GM12878 (cell line): ENCODE data around the gene REP15. TPM values are rescaled to one million over a fixed set of nuclear protein-coding genes. Genes with fewer than 3 reads are reported as not detected.
A peak's percentile ranks its signal among the peaks of the same experiment; 100 is the strongest.
"Not testable (repeated sequence)": the region's sequence is repeated elsewhere in the genome, so short reads cannot be mapped to it uniquely, and the experiment has no call there.

ENCODE experiments used
- ATAC-seq: fragments of 200-7000 bp; cut with Tn5 transposase; 3 replicates; pipeline ENCODE4 v1.9.1; 2020; ENCODE audit warnings: mild to moderate bottlenecking, moderate library complexity
- BruUV-seq: library from RNA; stranded (reverse); fragments of 400-500 nt; replicated peaks from 2 replicates; lab custom pipeline; 2021; lab: Mats Ljungman, UMichigan
- CTCF ChIA-PET: fragments of 300-600 bp; sonication (Branson Sonifier 250); formaldehyde crosslinking; extraction: SDS; loops from one replicate; lab custom pipeline; 2021; ENCODE audit warnings: inconsistent platforms; lab: Yijun Ruan, JAX
- POLR2A ChIA-PET: fragments of 350-600 bp; formaldehyde crosslinking; extraction: SDS; loops from one replicate; lab custom pipeline; 2021; ENCODE audit warnings: inconsistent platforms; lab: Charles Lee
- RAD21 ChIA-PET: fragments of 300-600 bp; sonication (Branson Sonifier 250); formaldehyde crosslinking; loops from one replicate; lab custom pipeline; 2023; ENCODE audit warnings: antibody characterized with exemption; ENCODE audit not compliant: unreplicated experiment; lab: Charles Lee
- SMC1A ChIA-PET: fragments of 300-600 bp; sonication (Branson Sonifier 250); formaldehyde crosslinking; loops from one replicate; lab custom pipeline; 2023; ENCODE audit not compliant: unreplicated experiment, uncharacterized antibody; lab: Charles Lee
- DNase-seq: peaks from one replicate; pipeline ENCODE4 v3.0.0-alpha.2; 2011; ENCODE audit warnings: low read depth, low spot score
- FAIRE-seq: peaks from 3 replicates; lab custom pipeline; 2011; peaks lifted over from hg19 to GRCh38; lab: Jason Lieb, UNC
- H2AFZ ChIP-seq: 2 replicates; pipeline ENCODE4 v1.6.0; 2011; ENCODE audit warnings: low read depth, low read length, control low read depth; ENCODE audit not compliant: control insufficient read depth
- H3K27ac ChIP-seq: 2 replicates; pipeline ENCODE4 v1.5.1; 2011; ENCODE audit warnings: control low read depth; ENCODE audit not compliant: control insufficient read depth, insufficient read depth
- H3K27me3 ChIP-seq, 2 experiments: replicated peaks in 1 of 2; 2 replicates each; pipeline versions ENCODE4 v1.6.0 to v1.6.1; 2011; ENCODE audit warnings: low read length in 1 of 2; ENCODE audit not compliant: control insufficient read depth in 2 of 2, insufficient read depth in 2 of 2
- H3K36me3 ChIP-seq, 2 experiments: 2 replicates each; pipeline ENCODE4 v1.5.1; 2011; ENCODE audit warnings: low read length in 1 of 2; ENCODE audit not compliant: control insufficient read depth in 2 of 2, insufficient read depth in 2 of 2
- H3K4me1 ChIP-seq: 2 replicates; pipeline ENCODE4 v1.6.1; 2011; ENCODE audit warnings: mild to moderate bottlenecking, low read length, moderate library complexity, mixed read lengths; ENCODE audit not compliant: control insufficient read depth, insufficient read depth
- H3K4me2 ChIP-seq: 2 replicates; pipeline ENCODE4 v1.6.0; 2011; ENCODE audit warnings: control low read depth; ENCODE audit not compliant: control insufficient read depth, insufficient read depth
- H3K4me3 ChIP-seq: fragments of 200-600 bp; sonication (generic); 2 replicates; pipeline ENCODE4 v1.5.1; 2016
- H3K79me2 ChIP-seq: 2 replicates; pipeline ENCODE4 v1.6.0; 2011; ENCODE audit warnings: low read length; ENCODE audit not compliant: control insufficient read depth, insufficient read depth
- H3K9ac ChIP-seq: 2 replicates; pipeline ENCODE4 v1.8.0; 2011; ENCODE audit warnings: low read length, control low read depth, mixed read lengths; ENCODE audit not compliant: control insufficient read depth, insufficient read depth
- H3K9me3 ChIP-seq: replicated peaks from 3 replicates; pipeline ENCODE4 v1.5.1; 2011; ENCODE audit warnings: mild to moderate bottlenecking, low read length; ENCODE audit not compliant: control insufficient read depth, insufficient read depth
- H4K20me1 ChIP-seq: 2 replicates; pipeline ENCODE4 v1.6.0; 2011; ENCODE audit not compliant: control insufficient read depth, insufficient read depth
- E4F1 ChIP-seq: fragments of 450-650 bp; IDR thresholded peaks from 2 replicates; pipeline ENCODE4 v1.6.1; 2018; ENCODE audit warnings: borderline replicate concordance, mild to moderate bottlenecking; ENCODE audit not compliant: partially characterized antibody
- EED ChIP-seq: sonication (generic); IDR thresholded peaks from 2 replicates; pipeline ENCODE4 v1.6.1; 2016; ENCODE audit warnings: antibody characterized with exemption, low read depth
- MXI1 ChIP-seq: fragments of 150-350 bp; IDR thresholded peaks from 2 replicates; pipeline ENCODE4 v1.6.1; 2011; ENCODE audit warnings: low read depth, mild to moderate bottlenecking, inconsistent platforms, low read length, improper control_type of control experiment
- NFYB ChIP-seq: IDR thresholded peaks from 2 replicates; pipeline ENCODE4 v1.6.1; 2011; ENCODE audit warnings: low read depth, mild to moderate bottlenecking, low read length, improper control_type of control experiment, moderate library complexity; ENCODE audit not compliant: insufficient read depth
- PRDM15 ChIP-seq: fragments of 450-650 bp; formaldehyde crosslinking; IDR thresholded peaks from 2 replicates; pipeline ENCODE4 v1.4.0; 2020; ENCODE audit warnings: mild to moderate bottlenecking, moderate library complexity
- SKIL ChIP-seq: fragments of 450-650 bp; IDR thresholded peaks from 2 replicates; pipeline ENCODE4 v1.6.1; 2017; ENCODE audit warnings: mild to moderate bottlenecking, low read depth, inconsistent platforms; ENCODE audit not compliant: poor library complexity, severe bottlenecking
- YY1 ChIP-seq: IDR thresholded peaks from 2 replicates; pipeline ENCODE4 v1.6.1; 2011; ENCODE audit warnings: low read depth, mild to moderate bottlenecking, low read length
- WGBS: methylation state at CpG from one replicate; pipeline ENCODE4 v1.1.6; 2016; ENCODE audit warnings: low lambda C conversion rate; ENCODE audit not compliant: insufficient replicate concordance, insufficient coverage; ENCODE audit errors: missing lambda C conversion rate; 5-methylcytosine and 5-hydroxymethylcytosine counted together
- in situ Hi-C: fragments of 300-500 bp; cut with MboI; formaldehyde crosslinking; loops from 9 replicates; pipeline ENCODE4 v1.14.3; 2018; ENCODE audit warnings: mixed read lengths
- intact Hi-C: fragments of 100-400 bp; cut with micrococcal nuclease; formaldehyde crosslinking; loops from one replicate; pipeline ENCODE4 v1.14.2; 2022; ENCODE audit not compliant: unreplicated experiment
- polyA plus RNA-seq, 11 experiments: library from polyadenylated mRNA; depleted of rRNA in 4 of 11; unstranded in 6 of 11; stranded (reverse) in 5 of 11; fragments of >200 nt; fragmentation: Nextera tagmentation in 4 of 11; fragmentation: Illumina TruSeq in 1 of 11; extraction: Ambion mirVana in 4 of 11; extraction: Trizol in 1 of 11; gene quantifications; 1 replicate in 1 of 11; 2 replicates in 10 of 11; pipeline versions ENCODE4 v1.2.1 to v1.2.3, GENCODE V29; 2011 to 2016; ENCODE audit warnings: inconsistent platforms in 2 of 11, missing spikeins in 2 of 11, low read depth in 1 of 11
- total RNA-seq, 4 experiments: library from RNA; depleted of rRNA in 3 of 4; stranded (reverse); fragments of >200 nt in 3 of 4; fragmentation: Illumina TruSeq in 1 of 4; extraction: Trizol in 1 of 4; gene quantifications; 2 replicates each; pipeline versions ENCODE4 v1.2.1 to v1.2.3, GENCODE V29; 2013 to 2021

Gene REP15
- total and polyA plus RNA-seq, 10 of the 15 experiments (the other 5 are each of a cell fraction or from before 2014, with no cell fraction given), result not detected

- BruUV-seq, CTCF ChIA-PET: not testable (repeated sequence)
- peak; percentile 98 for FAIRE-seq
Observed at GRCh38 chr12:27655476-27655875, 40.8 kb upstream of the REP15 start.

GRCh38 chr12:27657296-27657695, 39.0 kb upstream of the REP15 start:
- intact Hi-C loops, result no loop called here
- SMC1A ChIA-PET, result no interaction called here
- H3K27ac ChIP-seq, result no peak overlapping the region
- TF ChIP-seq E4F1 (no peak), NFYB (no peak), MXI1 (no peak), YY1 (no peak), SKIL (no peak), PRDM15 (CRISPR knock-in tag) (no peak), EED (no peak)

More at GRCh38 chr12:27655476-27655875, 40.8 kb upstream of the REP15 start:
- H2AFZ ChIP-seq, RAD21 ChIA-PET, intact Hi-C loops, H3K79me2 ChIP-seq, POLR2A ChIA-PET, H3K4me1 ChIP-seq, H3K4me3 ChIP-seq, H3K9me3 ChIP-seq, H4K20me1 ChIP-seq, DNase-seq, H3K4me2 ChIP-seq, H3K27me3 ChIP-seq, H3K9ac ChIP-seq, H3K36me3 ChIP-seq, SMC1A ChIA-PET, H3K27ac ChIP-seq: not testable (repeated sequence)
- WGBS, result 32% methylated on average over 3 of the region's 3 CpGs
- ATAC-seq, result peak; percentile 70
- in situ Hi-C loops, result loop anchor here (25.0 kb wide), 1 partner anchor 218 kb away; the partner anchor contains the start of gene SMCO2

More at GRCh38 chr12:27657296-27657695, 39.0 kb upstream of the REP15 start:
- Histone ChIP-seq H3K36me3 (no peaks in the 10 kb centered on the region; a peak in 1 of 4 replicates), H3K79me2 (no peaks in the 10 kb centered on the region), H3K9ac (no peak overlapping the region), H3K4me2 (no peak overlapping the region), H4K20me1 (no peaks in the 10 kb centered on the region), H2AFZ (no peak overlapping the region), H3K9me3 (no peaks in the 10 kb centered on the region), H3K4me1 (peaks cover 5% of the 10 kb centered on the region; the same call in 1 of the 2 replicates), H3K27me3 (no peaks in the 10 kb centered on the region), H3K4me3 (no peak overlapping the region)
- POLR2A ChIA-PET, result interaction anchor here (0.6 kb wide), 1 partner anchor 18 kb away, joined by 4 read pairs; no protein-coding TSS in a partner anchor
- peak; percentile 7 for FAIRE-seq
- no TSS peak for BruUV-seq
- DNase-seq, result no peak
- no peak for ATAC-seq
- CTCF ChIA-PET, result no interaction called here
- in situ Hi-C loops, result loop anchor here (25.0 kb wide), 1 partner anchor 220 kb away; the partner anchor contains the start of gene SMCO2
- 97% methylated on average over 4 of the region's 4 CpGs for WGBS
- RAD21 ChIA-PET, result no interaction called here
